ENCODE results near the gene SEC11C.

Gene SEC11C

DNA sequence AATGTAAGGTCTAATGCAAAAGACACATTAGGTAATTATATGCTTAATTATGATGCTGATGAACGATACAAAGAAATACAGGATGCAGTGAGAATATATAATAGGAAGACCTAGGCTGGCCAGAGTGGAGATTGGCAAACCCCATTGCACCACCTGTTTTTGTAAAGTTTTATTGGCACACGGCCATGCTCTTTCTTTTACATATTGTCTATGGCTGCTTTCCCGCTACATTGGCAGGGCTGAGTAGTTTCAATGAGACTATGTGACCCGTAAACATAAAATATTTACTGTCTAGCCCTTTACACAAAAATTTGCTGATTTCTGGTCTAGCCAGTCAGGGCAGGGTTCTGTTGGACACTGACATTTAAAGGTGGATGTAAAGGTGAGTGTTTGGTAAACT lies 5.4 kb downstream of the SEC11C start:
- DNase-seq: no peak

GRCh38 chr18:59148192-59148591 lies 8.5 kb downstream of the SEC11C start:
- no peak for DNase-seq

DNA sequence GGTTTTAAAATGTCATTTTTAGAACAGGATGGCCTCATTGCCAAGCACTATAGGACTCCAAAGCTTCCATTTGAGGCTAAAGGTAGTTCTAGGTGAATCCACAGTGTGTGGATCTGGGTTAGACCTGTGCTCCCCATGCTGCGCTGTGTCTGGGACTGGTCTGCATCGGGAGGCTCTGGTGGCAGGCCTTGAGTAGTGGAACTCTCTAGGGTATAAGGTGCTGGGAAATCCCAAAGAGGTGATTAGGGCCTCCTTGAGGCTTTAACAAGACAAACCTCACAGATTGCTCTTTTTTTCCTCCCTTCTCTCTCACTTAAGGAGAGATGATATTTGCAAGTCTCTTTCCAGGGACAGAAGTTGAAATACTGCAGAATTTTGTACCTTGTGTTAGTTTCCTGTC lies 9.3 kb downstream of the SEC11C start:
- DNase-seq: no peak

DNA sequence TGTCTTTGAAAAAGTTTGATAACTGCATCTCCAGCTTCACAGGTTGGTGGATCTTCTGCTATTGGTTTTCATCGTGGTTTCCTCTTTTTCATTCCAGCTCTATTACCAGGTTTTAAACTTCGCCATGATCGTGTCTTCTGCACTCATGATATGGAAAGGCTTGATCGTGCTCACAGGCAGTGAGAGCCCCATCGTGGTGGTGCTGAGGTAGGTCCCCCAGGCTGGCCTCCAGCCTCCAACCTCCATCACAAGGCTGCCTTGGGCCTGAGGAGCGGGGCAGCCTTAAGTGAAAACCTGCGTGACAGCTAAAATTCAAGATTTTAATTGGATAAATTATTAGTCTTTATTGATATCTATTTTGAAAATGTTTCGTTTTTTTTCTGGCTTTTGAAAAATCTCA lies 9.7 kb downstream of the SEC11C start:
- DNase-seq: no peak

DNA sequence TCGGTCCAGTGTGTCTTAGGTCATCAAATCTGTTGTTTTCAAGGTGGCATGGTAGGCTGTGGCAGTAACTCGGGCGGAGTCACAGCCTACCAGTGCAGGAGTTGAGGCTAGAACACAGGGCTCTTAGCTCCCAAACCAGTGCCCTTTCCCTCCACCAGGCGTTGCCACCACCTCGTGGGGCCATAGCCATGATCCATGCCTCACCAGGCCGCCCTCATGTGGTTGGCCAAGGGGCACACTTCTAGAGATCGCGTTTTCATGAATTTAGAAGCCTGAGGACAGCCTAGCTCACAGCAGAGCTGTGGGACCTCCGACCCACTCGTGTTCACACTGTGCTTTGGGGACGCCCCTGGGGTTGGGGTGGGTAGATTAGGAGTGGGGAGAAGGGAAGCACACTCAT lies 10.6 kb downstream of the SEC11C start:
- DNase-seq: no peak

DNA sequence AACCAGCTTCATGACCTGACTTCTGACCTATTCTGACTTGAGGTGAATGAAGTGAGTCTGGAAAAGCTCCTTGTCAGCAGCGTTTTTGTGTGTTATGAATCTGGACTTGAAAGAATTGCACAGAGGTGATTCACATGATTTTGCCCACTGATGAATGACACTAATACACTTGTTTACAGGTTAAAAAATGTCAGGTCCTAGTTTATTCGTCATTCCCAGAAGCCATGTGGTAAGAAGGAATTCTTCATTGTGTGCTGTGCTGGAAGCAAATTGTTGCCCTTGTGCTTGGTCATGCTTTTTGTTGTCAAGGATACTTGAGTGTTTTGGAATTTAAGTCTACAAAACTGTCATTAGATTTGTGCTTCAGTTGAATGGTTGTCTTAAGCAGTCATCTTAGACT lies 15.5 kb downstream of the SEC11C start:
- no peak for DNase-seq

DNA sequence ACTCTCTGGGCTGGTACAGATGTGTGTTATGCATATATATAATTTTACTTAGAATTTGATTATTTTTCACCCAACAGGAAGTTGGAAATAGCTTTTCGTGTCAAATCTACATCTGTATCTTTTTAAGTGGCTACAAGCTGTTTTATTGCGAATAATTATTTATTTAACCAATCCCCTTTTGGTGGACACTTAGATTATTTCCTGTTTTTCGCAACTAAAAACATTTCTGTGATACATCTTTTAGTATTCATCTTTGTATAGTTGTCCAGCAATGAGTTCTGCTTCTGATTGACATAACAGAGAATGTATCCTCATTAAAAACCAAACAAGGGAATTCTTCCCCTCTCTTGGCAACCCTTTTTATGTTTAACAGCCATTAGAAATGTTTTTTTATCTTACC lies 16.6 kb downstream of the SEC11C start:
- DNase-seq: no peak

GRCh38 chr18:59159265-59159664 lies 19.6 kb downstream of the SEC11C start:
- DNase-seq: no peak

DNA sequence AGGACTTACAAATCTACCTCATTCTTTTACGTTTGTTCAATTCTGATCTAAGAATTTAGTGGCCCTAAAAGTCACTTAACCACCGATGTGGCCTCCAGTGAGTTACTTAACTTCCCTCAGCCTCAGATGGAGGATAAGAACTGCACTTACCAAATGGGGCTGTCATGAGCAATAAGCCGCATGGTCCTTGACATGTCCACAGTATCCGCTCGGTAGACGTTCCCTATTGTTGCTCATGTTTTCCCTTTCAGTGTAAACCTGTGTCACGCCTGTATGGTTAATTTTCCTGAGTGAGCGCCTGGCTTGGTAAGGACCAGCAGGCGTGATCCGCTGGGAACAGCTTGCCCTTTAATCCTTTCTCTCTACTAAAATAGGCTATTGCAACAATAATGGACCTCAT lies 20.3 kb downstream of the SEC11C start:
- DNase-seq: no peak

DNA sequence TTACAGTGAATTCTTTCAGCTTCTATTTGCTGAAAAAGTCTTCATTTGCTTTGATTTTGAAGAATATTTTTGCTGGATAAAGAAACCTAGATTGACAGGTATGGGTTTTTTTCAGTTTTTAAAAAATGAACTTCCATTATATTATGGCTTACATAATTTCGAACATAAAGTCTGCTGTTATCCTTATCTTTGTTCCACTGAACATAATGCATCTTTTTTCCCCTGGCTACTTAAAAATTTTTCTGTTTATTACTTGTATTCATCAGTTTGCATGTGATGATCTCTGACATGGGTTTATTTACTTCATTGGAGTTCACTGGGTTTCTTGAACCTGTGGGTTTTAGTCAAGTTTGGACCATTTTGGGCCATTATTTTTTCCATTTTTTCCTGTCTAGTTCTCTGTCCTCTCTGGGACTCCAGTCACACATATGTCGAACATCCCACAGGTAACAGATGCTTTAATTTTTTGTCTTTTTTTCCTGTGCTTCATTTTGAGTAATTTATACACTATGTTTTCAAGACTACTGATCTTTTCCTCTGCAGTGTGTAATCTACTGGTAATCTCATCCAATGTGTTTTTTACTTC lies 33.1 kb downstream of the SEC11C start:
- DNase-seq: no peak

- no peak for DNase-seq
Measured at GRCh38 chr18:59177485-59177884, 37.8 kb downstream of the SEC11C start.

DNA sequence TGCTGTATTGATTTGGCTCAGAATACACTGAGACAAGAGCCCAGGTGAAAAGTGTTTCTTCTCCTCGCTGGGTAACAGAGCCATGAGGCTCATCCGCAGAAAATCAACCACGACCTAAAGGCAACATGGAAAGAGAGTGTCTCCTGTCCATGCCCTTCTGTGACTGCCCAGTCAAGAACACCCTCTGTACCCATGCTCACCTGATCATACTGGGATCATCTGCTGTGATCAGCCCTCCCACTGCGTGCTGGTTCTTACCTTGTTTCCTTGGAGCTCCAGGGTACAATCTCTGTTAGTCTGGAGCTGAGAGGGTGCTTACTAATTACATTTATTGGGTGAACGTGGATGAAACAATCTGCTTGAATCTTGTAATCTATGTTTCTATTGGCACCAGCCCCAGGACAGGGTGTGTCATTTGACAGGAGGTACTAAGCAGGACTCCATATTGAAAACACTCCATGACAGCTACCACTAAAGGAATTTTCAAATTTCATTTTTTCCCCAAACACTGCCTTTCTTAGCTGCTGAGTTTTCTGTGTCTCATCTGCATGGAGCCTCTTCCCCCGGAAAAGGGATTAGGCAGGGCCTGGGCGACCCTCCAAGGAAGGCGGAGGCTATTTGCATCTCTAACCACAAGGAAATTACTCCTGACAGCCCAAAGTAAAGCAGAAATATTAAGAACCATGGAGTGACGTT lies 40.6 kb downstream of the SEC11C start:
- DNase-seq: no peak

- no peak for DNase-seq
Measured at GRCh38 chr18:59182673-59183072, 43.0 kb downstream of the SEC11C start.

GRCh38 chr18:59189008-59189407 lies 49.3 kb downstream of the SEC11C start:
- DNase-seq: no peak

DNA sequence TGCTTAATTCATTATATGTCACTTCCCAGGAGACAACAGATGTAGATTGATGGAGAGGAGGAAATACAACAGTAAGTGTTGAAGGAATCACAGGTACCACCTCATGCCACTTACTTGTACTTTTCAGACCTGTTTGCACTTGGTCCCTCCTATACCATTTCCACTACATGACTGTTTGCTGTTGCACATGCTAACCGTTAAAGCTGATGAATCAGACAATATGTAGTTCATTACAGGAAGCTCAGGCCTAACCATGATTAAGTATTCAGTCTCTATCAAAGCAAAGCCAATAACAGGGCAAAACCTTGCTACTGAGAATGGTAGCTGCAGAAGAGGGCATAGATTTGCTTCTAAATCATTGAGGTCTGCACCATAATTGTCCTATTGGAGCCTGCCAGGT lies 50.1 kb downstream of the SEC11C start:
- DNase-seq: no peak

GRCh38 chr18:59196161-59196725 lies 56.6 kb downstream of the SEC11C start:
- no peak for DNase-seq

- DNase-seq: no peak
Measured at GRCh38 chr18:59197636-59198035, 58.0 kb downstream of the SEC11C start.

- no peak for DNase-seq
Measured at GRCh38 chr18:59198215-59198614, 58.5 kb downstream of the SEC11C start.

GRCh38 chr18:59200787-59201186 lies 61.1 kb downstream of the SEC11C start:
- DNase-seq: no peak

DNA sequence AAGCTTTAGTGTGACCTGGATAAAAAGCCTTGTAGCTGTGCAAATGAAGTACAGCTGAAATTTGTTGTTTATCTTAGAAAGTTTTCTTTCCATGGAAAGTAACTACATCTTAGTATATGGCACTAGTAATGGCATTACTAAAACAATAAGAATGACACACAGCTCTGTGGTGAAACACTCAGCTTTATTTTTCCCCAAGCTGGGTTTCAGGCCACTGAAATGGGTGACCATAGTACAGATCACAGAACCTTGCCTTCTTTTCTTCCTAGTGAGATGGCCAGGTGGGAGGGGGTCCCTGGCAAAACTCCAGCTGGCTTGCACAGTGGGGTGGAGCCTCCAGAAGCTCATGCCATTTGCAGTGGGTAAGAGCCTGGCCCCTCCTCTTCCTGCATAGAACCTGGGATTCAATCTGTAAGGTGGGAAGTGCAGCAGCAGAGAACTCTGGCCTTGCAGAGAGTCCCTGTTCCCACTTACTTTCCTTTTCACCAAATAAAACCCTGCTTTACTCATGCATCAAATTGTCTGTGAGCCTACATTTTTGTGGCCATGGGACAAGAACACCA lies 62.7 kb downstream of the SEC11C start:
- no peak for DNase-seq

- no peak for DNase-seq
Measured at GRCh38 chr18:59207506-59207905, 67.8 kb downstream of the SEC11C start.

Measured in activated CD8-positive, alpha-beta memory T cell treated with anti-CD3 and anti-CD28 coated beads for 24 hours (primary cell).